ENCODE measurements around the gene UNC119. TPM values are rescaled to one million over a fixed set of nuclear protein-coding genes. Genes with fewer than 3 reads are reported as not detected.

The UNC119 gene
- total RNA-seq, 8 experiments from 2014 or later: 12.6 to 77.8 (median 39.2) TPM

DNA sequence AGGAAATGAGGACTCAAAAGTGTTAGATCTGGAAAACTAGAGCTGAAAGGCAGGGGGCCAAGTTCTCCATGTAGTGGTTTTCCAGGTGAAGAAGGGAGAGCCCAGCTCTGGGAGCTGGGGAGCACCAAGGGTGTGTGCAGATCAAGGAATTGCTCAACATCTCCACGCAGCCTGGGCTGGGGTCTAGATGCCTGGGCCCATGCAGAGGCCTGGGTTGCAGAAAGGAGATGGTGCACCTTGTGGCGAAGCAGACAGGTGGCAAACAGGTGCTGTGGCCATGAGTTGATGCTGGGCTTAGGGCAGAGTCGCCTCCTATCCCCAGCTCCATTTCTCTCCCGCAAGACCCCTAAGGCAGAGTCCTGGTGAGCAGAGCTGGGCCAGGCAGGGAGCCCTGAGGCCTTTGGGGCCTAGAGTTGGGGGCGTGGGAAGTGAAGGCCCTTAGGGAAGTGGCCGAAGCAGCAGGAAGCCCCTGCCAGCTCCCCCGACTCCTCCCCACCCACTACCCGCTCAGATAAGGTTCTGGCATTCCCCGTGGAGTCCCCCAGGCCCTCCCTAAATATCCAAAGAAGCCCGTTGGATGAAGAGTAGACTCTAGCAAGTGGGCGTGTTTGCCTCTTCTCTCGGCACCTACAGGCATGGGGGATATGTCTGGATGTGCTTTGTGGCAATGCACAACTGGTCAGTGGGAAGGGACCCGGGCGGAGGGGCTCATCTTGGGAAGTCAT is 45.5 kb downstream of the UNC119 start:
- in situ Hi-C loops (cut with MboI; ENCODE audit: low pct_unique_long_range_greater_than_20kb in 2 of 9, low sequenced_read_pairs in 9 of 9, unreplicated experiment in 9 of 9): no loop called here

GRCh38 chr17:28505986-28506665 is 46.3 kb downstream of the UNC119 start, which contains the start of gene FOXN1:
Gene FOXN1, plus strand, starts transcription at chr17:28506348. Its CDS starts 17,622 bp downstream, at chr17:28523970.
- in situ Hi-C loops (cut with MboI; ENCODE audit: low pct_unique_long_range_greater_than_20kb in 2 of 9, low sequenced_read_pairs in 9 of 9, unreplicated experiment in 9 of 9): no loop called here
- H3K4me3 ChIP-seq: no peak within 1 kb of the TSS
- no peak within 1 kb of the TSS for H3K27ac ChIP-seq
- peaks cover 0 to 3% of the 10 kb centered on the region in 2 donors for H3K4me1 ChIP-seq (replicated peaks in 1 of 2)
- WGBS, 10 experiments: 72 to 80% methylated on average over 2 to 8 of the region's 28 CpGs; no CpG with 5 or more reads in 8 of the 10 experiments
- ATAC-seq (replicated peaks in 6 of 8): no peak

More for the DNA sequence above, 45.5 kb downstream of the UNC119 start:
- no peaks in the 10 kb centered on the region for H3K4me1 ChIP-seq (replicated peaks in 1 of 2)
- H3K4me3 ChIP-seq: no peak overlapping the region
- 67 to 100% (median 80%) methylated on average over 1 to 7 of the region's 14 CpGs; no CpG with 5 or more reads in 3 of the 10 experiments for WGBS, 10 experiments
- H3K27ac ChIP-seq: no peak overlapping the region
- ATAC-seq (replicated peaks in 6 of 8): no peak

DNA sequence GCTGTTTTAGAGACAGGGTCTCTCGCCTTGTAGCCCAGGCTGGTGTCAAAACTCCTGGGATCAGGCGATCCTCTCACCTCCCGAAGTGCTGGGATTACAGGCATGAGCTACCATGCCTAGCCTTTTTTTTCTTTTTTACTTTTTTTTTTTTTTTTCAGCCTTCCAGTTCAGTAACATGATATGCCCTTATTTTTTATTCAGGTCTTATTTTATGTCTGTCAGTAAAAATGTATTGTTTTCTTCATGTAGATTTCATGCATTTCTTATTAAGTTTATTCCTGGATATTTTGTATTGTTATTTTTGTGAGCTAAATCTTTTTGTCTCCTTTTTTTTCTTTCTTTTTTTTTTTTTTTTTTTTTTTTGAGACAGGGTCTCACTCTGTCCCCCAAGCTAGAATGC is 49.0 kb downstream of the UNC119 start:
- 30 to 82% (median 49%) methylated on average over 1 to 3 of the region's 3 CpGs for WGBS, 10 experiments
- Histone ChIP-seq H3K4me3 (no peak overlapping the region), H3K27ac (no peak overlapping the region), H3K4me1 (replicated peaks in 1 of 2) (peaks cover 3 to 11% of the 10 kb centered on the region in 2 donors)
- in situ Hi-C loops (cut with MboI; ENCODE audit: low pct_unique_long_range_greater_than_20kb in 2 of 9, low sequenced_read_pairs in 9 of 9, unreplicated experiment in 9 of 9): no loop called here
- no peak for ATAC-seq (replicated peaks in 6 of 8)

DNA sequence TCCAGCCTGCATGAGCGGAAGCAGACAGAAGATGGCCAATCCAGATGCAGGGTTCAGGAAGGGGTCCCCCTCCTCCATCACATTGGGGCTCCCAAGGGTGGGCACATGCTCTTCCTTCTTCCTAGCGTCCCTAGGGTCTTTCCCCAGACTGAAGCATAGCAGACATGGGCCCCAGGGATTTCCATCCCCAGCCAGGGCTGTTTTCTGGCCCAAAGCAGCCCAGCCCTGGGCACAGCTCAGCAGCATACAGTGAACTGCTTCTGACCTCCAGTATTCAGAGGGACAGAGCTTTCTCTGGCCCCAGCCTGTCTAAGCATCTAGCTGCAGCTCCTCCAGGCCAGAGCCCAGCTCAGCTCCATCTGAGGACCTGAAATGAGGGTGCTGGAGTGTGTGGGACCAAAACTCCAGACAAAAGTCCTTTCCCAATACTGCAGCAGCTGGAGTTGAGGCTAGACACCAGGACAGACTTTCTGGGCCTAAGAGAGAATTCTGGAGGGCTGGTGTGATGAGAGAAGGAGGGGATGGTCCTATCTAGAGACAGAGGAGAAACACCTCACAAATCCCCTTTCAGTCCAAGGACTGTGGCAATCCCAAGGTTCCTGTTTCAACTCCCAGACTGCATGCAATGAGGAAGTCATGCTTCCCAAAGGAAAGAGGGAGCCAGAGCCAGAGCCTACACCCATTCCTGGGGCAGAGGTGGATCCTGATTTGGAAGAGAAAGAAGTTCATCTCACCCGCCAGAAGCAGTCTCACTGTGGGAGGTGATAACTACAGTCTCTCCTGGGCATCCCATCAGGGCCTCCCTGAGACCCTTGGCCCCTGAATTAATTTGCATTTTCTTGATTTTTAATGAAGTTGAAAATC is 50.8 kb downstream of the UNC119 start:
- peaks cover 3 to 11% of the 10 kb centered on the region in 2 donors for H3K4me1 ChIP-seq (replicated peaks in 1 of 2)
- ATAC-seq (replicated peaks in 6 of 8): peak in 5 of 8 experiments; percentile 12 to 81 (median 55)
- H3K4me3 ChIP-seq: no peak overlapping the region
- peak overlapping the region in 1 of 2 donors; percentile 6 for H3K27ac ChIP-seq
- in situ Hi-C loops (cut with MboI; ENCODE audit: low pct_unique_long_range_greater_than_20kb in 2 of 9, low sequenced_read_pairs in 9 of 9, unreplicated experiment in 9 of 9): no loop called here
- 14 to 80% (median 40%) methylated on average over 1 of the region's 3 CpGs; no CpG with 5 or more reads in 4 of the 10 experiments for WGBS, 10 experiments

DNA sequence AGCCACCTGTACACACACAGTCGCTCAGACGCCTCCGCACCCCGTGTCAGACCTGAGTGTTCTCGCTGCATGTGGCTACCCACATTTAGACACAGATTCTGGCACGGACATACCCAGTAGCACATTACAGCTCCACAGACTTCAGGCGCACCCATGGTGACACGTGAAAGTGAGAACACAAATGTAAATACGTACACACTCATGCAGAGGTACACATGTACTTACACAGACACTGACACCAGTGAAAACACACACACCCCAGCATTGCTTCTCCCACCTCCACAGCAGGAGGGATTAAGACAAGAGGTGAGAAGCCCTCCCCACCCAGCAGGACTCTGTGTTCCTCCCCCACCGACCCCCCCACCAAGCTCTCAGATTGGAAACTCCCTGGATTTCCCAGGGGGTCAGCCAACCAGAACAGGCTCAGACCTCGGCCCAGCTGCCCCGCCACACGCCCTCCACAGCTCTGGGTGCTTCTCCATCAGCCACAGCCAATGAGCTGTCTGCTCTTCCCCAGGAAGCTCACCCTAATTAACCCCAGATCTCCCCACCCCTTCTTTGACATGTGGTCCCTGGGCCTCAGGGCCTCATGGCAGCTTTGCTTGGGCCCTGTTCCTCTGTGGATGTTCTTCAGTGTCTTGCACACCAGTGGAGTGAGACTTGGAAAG is 51.6 kb downstream of the UNC119 start:
- WGBS, 10 experiments: 33 to 87% (median 62%) methylated on average over 1 to 4 of the region's 13 CpGs; no CpG with 5 or more reads in 5 of the 10 experiments
- in situ Hi-C loops (cut with MboI; ENCODE audit: low pct_unique_long_range_greater_than_20kb in 2 of 9, low sequenced_read_pairs in 9 of 9, unreplicated experiment in 9 of 9): no loop called here
- peaks cover 3 to 11% of the 10 kb centered on the region in 2 donors for H3K4me1 ChIP-seq (replicated peaks in 1 of 2)
- peak; percentile 25 to 89 (median 65) for ATAC-seq (replicated peaks in 6 of 8)
- H3K4me3 ChIP-seq: no peak overlapping the region
- peak overlapping the region in 1 of 2 donors; percentile 30 for H3K27ac ChIP-seq

DNA sequence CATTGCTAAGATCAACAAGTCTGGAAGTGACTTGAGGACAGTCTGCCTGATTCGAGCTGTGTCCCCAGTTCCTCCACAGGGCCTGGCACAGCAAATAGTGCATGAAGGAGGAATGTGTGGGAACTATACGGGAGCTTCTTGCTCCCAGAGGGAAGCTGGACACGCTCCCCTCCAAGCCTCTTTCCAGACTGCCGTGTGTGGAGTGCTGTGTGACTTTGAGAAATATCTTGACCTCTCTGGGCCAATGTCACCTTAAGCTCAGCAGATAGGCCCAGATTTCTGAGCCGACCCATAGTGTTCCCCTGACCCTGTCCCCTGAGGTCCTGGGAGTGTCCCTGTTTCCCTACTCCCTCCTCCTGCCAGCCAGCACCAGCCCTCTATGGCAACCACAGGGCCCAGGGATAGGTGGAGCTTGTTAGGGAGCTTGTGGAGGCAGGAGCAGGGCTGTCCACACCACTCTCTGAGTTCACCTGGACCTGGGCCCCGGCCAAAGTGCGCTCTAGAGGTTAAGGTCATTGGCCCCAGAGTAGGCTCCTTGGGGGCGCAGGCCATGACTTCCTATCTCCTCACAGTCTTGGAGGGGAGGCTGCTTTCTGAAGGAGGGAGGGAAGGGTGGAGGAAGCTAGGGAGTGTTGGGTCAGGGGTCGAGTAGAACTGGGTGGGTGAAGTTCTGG is 52.6 kb downstream of the UNC119 start:
- H3K4me3 ChIP-seq: no peak overlapping the region
- 60 to 90% (median 76%) methylated on average over 1 to 5 of the region's 9 CpGs; no CpG with 5 or more reads in 4 of the 10 experiments for WGBS, 10 experiments
- ATAC-seq (replicated peaks in 6 of 8): no peak
- in situ Hi-C loops (cut with MboI; ENCODE audit: low pct_unique_long_range_greater_than_20kb in 2 of 9, low sequenced_read_pairs in 9 of 9, unreplicated experiment in 9 of 9): loop anchor here in 4 of 9 experiments (5.0 to 25.0 kb wide), 4 partner anchors 37 to 113 kb away; partner anchors contain the start of genes ALDOC (in 1 of the 4) and SPAG5 (in 1 of the 4)
- H3K27ac ChIP-seq: no peak overlapping the region
- H3K4me1 ChIP-seq (replicated peaks in 1 of 2): peaks cover 3 to 13% of the 10 kb centered on the region in 2 donors

GRCh38 chr17:28499364-28499664 is 53.1 kb downstream of the UNC119 start:
- in situ Hi-C loops (cut with MboI; ENCODE audit: low pct_unique_long_range_greater_than_20kb in 2 of 9, low sequenced_read_pairs in 9 of 9, unreplicated experiment in 9 of 9): loop anchor here in 4 of 9 experiments (5.0 to 25.0 kb wide), 4 partner anchors 38 to 112 kb away; partner anchors contain the start of genes ALDOC (in 1 of the 4) and SPAG5 (in 1 of the 4)
- H3K27ac ChIP-seq: no peak overlapping the region
- no peak overlapping the region for H3K4me3 ChIP-seq
- ATAC-seq (replicated peaks in 6 of 8): no peak
- WGBS, 10 experiments: 95 to 100% methylated on average over 1 to 4 of the region's 9 CpGs; no CpG with 5 or more reads in 8 of the 10 experiments
- H3K4me1 ChIP-seq (replicated peaks in 1 of 2): peaks cover 3 to 17% of the 10 kb centered on the region in 2 donors

- no peak for ATAC-seq (replicated peaks in 6 of 8)
- 100% methylated on average over 2 of the region's 12 CpGs; no CpG with 5 or more reads in 9 of the 10 experiments for WGBS, 10 experiments
- Histone ChIP-seq H3K4me1 (replicated peaks in 1 of 2) (peaks cover 7 to 22% of the 10 kb centered on the region in 2 donors), H3K27ac (no peak overlapping the region), H3K4me3 (no peak overlapping the region)
- in situ Hi-C loops (cut with MboI; ENCODE audit: low pct_unique_long_range_greater_than_20kb in 2 of 9, low sequenced_read_pairs in 9 of 9, unreplicated experiment in 9 of 9): loop anchor here in 4 of 9 experiments (5.0 to 25.0 kb wide), 4 partner anchors 38 to 112 kb away; partner anchors contain the start of genes ALDOC (in 1 of the 4) and SPAG5 (in 1 of the 4)
These were observed 53.6 kb downstream of the UNC119 start for GRCh38 chr17:28498652-28499363.

- Histone ChIP-seq H3K27ac (no peak overlapping the region), H3K4me3 (no peak overlapping the region), H3K4me1 (replicated peaks in 1 of 2) (peaks cover 16 to 30% of the 10 kb centered on the region in 2 donors)
- 20 to 77% methylated on average over 1 to 3 of the region's 9 CpGs; no CpG with 5 or more reads in 8 of the 10 experiments for WGBS, 10 experiments
- ATAC-seq (replicated peaks in 6 of 8): no peak
- in situ Hi-C loops (cut with MboI; ENCODE audit: low pct_unique_long_range_greater_than_20kb in 2 of 9, low sequenced_read_pairs in 9 of 9, unreplicated experiment in 9 of 9): loop anchor here in 4 of 9 experiments (5.0 to 25.0 kb wide), 4 partner anchors 39 to 111 kb away; partner anchors contain the start of genes ALDOC (in 1 of the 4) and SPAG5 (in 1 of the 4)
These were observed 54.5 kb downstream of the UNC119 start for GRCh38 chr17:28497931-28498330.
